ENCODE data around the gene PLXNB2.
A peak's percentile ranks its signal among the peaks of the same experiment; 100 is the strongest.

Gene PLXNB2

DNA sequence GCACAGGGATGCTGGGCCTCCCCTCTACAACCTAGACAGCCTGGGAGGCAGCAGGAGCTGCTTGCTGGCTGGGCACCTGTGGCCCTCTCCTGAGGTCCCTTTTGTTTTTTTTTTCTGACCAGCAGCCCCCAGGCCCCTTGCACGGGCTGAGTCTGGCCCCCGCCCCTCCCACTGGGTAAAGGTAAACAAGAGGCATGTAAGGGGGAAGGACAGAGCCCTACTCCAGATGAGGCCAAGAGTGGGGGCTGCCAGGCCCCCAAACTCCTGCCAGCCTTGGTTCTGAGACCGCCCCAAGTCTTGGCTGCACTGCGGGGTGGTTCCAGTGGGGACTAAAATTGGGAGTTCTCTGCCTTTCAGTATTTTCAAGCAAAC is 9.2 kb downstream of the PLXNB2 start:
- TF ChIP-seq, protein P1, sequence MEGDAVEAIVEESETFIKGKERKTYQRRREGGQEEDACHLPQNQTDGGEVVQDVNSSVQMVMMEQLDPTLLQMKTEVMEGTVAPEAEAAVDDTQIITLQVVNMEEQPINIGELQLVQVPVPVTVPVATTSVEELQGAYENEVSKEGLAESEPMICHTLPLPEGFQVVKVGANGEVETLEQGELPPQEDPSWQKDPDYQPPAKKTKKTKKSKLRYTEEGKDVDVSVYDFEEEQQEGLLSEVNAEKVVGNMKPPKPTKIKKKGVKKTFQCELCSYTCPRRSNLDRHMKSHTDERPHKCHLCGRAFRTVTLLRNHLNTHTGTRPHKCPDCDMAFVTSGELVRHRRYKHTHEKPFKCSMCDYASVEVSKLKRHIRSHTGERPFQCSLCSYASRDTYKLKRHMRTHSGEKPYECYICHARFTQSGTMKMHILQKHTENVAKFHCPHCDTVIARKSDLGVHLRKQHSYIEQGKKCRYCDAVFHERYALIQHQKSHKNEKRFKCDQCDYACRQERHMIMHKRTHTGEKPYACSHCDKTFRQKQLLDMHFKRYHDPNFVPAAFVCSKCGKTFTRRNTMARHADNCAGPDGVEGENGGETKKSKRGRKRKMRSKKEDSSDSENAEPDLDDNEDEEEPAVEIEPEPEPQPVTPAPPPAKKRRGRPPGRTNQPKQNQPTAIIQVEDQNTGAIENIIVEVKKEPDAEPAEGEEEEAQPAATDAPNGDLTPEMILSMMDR (IDR thresholded peaks at IDR 0.05; ENCODE audit: low read depth, low read length) = no peak
- H3K4me3 ChIP-seq (replicated peaks in 1 of 2; ENCODE audit: low read depth in 2 of 2, low read length in 2 of 2) = no peak overlapping the region
- DNase-seq (ENCODE audit: low read depth in 2 of 2) = no peak

DNA sequence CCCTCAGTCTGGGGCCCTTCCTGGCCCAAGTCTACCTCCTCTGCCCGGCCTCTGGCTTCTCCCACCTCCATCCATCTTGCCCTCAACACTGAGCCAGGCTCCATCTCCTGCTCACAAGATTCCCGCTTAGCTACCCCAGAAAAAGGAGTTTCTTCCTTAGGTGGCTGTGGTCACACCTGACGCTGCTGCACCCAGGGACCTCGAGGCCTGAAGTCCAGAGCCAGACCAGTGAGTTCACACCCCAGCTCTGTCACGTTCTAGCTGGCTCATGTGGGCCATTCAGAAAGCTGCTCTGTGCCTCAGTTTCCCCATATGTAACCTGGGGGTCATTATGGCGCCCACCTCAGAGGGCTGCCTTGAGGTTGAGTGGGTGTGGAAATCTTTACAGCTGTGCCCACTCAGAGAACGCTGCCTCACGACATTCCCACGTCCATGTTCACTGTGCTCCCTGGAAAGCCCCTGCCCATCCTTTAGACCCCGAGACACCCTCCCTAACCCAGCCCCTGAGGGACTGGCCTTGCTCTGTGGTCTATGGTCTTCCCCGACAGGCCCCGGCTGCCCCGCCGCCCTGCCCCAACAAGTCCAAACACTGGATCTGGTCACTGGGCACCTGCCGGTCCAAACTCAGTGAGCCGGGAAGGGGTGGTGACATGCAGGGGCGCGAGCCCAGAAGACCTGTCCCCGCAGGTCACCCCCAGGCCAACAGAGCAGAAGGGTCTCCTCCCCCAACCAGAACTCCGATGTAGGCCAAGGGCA is 9.8 kb downstream of the PLXNB2 start:
- TF ChIP-seq, protein P1 (IDR thresholded peaks at IDR 0.05; ENCODE audit: low read depth, low read length) = no peak
- no peak overlapping the region for H3K4me3 ChIP-seq (replicated peaks in 1 of 2; ENCODE audit: low read depth in 2 of 2, low read length in 2 of 2)
- no peak for DNase-seq (ENCODE audit: low read depth in 2 of 2)

DNA sequence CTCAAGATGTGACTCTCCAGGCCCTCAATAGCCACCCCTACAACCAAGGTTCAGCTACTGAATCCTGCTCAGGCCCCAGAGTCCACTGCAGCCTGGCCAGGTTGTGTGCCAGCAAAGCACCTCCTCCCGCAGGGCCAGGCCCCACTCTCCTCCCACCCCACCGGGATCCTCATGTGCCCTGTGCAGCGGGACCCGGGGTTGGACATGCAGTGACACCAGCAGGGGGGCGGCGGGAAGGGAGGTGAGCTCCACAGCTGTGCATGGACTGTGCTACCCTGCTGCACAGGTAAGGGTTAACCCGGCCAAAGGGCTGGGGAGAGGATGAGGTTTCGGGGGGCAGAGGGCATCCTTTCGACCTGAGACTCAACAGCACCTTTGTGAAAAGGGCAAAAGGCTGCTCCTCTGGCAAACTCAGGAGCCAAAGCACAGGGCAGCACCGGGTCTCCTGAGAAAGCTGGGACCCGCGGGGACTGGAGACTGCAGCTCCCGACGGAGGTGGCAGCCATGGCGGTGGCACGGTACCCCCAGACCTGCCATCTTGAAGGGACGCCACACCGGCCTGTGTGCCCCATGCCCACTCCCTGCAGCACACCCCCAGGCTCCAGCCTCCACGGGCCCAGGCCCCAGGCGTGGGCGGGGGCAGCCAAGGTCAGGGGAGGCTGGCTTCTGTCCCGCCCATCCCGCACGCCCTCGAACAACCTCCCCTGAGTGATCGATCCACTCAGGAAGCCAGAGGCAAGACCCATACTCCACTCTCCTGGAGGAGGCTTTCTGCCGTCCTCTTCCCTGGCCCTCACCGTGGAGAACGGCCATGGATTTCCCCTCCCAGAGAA is 10.6 kb downstream of the PLXNB2 start:
- no peak overlapping the region for H3K4me3 ChIP-seq (replicated peaks in 1 of 2; ENCODE audit: low read depth in 2 of 2, low read length in 2 of 2)
- TF ChIP-seq, protein P1 (IDR thresholded peaks at IDR 0.05; ENCODE audit: low read depth, low read length) = no peak
- DNase-seq (ENCODE audit: low read depth in 2 of 2) = no peak

DNA sequence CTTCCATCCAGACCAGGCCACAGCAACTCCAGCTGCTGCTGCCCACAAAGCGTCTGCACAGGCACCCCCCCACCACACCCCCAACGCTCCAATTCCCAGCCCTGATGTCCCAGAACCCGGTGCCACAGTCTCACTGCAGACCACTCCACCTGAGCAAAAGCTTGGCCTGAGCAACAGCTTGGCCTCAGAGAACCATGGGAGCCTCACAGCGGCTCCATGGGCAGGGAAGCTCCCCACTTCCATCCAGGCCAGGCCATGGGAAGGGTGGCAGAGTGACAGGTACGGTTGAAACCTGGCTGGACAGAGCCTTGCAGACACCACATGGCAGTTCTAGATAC is 13.2 kb downstream of the PLXNB2 start:
- no peak overlapping the region for H3K4me3 ChIP-seq (replicated peaks in 1 of 2; ENCODE audit: low read depth in 2 of 2, low read length in 2 of 2)
- TF ChIP-seq, protein P1 (IDR thresholded peaks at IDR 0.05; ENCODE audit: low read depth, low read length) = no peak
- no peak for DNase-seq (ENCODE audit: low read depth in 2 of 2)

DNA sequence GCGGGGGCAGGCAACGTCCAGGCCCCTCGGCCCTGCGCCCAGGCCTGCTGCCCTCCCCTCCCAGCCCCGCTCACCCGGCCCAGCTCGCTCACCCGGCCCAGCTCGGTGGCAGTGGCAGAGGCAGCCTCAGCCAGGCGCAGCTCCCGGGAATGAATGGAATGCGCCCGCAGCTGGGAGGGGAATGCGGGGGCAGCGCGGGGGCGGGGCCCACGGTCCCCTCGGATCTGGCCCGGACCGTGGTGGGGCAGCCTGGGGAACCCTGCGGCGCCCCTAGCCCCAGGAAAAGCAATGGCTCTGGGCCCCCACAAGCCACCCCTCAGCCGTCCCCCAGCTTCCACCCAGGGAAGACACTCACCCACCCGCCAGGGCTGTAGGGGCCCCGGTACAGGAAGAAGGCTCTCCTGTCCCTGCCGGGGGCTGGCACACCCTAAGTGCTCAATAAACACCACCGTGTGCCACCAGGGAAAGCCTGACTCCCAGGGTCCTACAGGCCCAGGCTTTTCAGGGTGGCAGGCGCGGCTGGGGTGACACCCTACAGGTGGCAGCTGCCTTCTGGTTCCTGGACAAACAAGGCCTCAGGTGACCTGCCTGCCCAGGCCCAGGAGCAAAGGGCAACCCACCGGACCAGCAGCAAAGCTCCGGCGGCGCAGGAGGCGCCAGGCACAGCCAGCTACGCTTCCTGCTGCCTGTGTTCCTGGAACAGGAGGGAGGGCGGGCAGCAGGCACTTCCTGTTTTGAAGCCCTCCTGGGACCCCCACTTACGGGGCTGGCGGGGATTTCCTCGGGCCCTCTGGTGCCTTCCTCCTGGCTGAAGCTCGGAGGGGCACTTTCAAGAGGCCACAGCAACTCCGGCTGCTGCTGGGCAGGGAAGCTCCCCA is 13.8 kb downstream of the PLXNB2 start:
- TF ChIP-seq, protein P1 (IDR thresholded peaks at IDR 0.05; ENCODE audit: low read depth, low read length) = no peak
- H3K4me3 ChIP-seq (replicated peaks in 1 of 2; ENCODE audit: low read depth in 2 of 2, low read length in 2 of 2) = peak overlapping the region in 1 of 2 donors; percentile 27
- peak; percentile 68 to 90 for DNase-seq (ENCODE audit: low read depth in 2 of 2)

DNA sequence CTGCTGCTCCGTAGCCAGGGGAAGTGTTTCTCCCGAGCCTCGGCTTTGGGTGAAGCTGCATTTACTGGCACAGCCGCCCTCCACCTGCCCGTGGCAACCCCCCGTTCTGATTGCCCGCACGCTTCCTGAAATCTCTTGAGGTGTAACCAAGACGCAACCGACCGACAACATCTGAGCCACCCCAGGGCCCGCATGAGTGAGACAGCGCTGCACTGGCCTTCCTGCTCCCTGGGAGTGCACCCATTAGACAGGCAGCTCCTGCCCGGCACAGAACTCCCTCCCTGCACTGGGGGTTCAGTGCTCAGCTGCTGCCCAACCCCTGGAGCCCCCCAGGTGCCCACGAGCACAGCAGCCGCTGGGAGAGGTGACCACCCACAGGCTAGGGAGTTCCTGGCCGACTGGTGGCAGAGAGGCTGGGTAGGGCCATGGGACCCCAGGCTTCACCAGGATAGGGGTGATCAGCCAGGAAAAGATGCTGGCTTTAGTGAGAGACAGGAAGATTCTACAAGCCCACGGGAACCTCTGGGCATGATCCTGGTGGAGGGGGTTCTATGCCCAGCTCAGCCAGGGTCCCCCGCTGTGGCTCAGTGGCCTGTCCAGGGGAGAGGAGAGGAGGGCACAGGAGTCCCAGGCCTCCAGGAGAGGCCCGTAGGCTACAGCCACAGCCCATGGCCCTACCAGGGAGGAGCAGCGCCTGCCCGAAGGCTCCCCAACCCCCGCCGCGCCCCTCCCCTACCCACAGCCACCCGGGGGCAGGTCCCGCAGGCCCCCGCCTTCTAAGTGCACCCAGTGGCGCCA is 14.6 kb downstream of the PLXNB2 start:
- peak overlapping the region in 1 of 2 donors; percentile 27 for H3K4me3 ChIP-seq (replicated peaks in 1 of 2; ENCODE audit: low read depth in 2 of 2, low read length in 2 of 2)
- no peak for DNase-seq (ENCODE audit: low read depth in 2 of 2)
- TF ChIP-seq, protein P1 (IDR thresholded peaks at IDR 0.05; ENCODE audit: low read depth, low read length) = no peak

Measured in cardiac fibroblast (primary cell).